ENCODE data around the gene TGM2.

DNA sequence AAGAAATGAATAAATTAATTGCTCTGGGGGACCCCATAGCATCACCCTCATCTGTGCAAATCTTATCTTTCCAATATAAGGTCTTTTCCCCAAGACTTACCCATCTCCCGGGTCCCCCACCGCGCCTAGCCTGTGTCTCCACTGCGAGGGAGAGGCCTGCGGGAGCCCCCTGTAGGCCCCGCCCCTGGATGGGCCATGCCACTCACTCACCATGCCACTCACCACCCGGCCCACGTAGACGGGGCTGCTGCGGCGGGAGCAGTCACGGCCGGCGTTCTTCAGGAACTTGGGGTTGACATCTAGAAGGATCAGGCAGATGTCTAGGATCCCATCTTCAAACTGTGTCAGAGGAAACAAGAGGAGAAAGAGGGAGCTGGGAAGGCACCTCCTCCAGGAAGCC lies 17.3 kb downstream of the TGM2 start:
- TF ChIP-seq, protein P1, sequence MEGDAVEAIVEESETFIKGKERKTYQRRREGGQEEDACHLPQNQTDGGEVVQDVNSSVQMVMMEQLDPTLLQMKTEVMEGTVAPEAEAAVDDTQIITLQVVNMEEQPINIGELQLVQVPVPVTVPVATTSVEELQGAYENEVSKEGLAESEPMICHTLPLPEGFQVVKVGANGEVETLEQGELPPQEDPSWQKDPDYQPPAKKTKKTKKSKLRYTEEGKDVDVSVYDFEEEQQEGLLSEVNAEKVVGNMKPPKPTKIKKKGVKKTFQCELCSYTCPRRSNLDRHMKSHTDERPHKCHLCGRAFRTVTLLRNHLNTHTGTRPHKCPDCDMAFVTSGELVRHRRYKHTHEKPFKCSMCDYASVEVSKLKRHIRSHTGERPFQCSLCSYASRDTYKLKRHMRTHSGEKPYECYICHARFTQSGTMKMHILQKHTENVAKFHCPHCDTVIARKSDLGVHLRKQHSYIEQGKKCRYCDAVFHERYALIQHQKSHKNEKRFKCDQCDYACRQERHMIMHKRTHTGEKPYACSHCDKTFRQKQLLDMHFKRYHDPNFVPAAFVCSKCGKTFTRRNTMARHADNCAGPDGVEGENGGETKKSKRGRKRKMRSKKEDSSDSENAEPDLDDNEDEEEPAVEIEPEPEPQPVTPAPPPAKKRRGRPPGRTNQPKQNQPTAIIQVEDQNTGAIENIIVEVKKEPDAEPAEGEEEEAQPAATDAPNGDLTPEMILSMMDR (IDR thresholded peaks at IDR 0.05), result no peak
- TF ChIP-seq POLR2A (IDR thresholded peaks at IDR 0.05), result no peak
